Transverse colon (tissue), 4 donors: ENCODE measurements around the gene FOXP1. TPM values are rescaled to one million over a fixed set of nuclear protein-coding genes. Genes with fewer than 3 reads are reported as not detected.

Experiments
- DNase-seq: peaks from one replicate; pipeline ENCODE4 v3.0.0-alpha.2; 2019
- H3K27ac ChIP-seq, 4 donors: fragments of 200-600 bp; sonication (generic); 2 replicates each; pipeline ENCODE4 v1.5.1; 2016 to 2018; ENCODE audit warnings: inconsistent platforms in 4 of 4
- H3K27me3 ChIP-seq: fragments of 200-600 bp; sonication (generic); 2 replicates; pipeline ENCODE4 v1.5.1; 2017; ENCODE audit warnings: inconsistent platforms
- H3K36me3 ChIP-seq, 4 donors: fragments of 200-600 bp; sonication (generic); 2 replicates each; pipeline ENCODE4 v1.5.1; 2017 to 2019; ENCODE audit warnings: inconsistent platforms in 4 of 4
- H3K4me1 ChIP-seq, 4 donors: fragments of 200-600 bp; sonication (generic); 2 replicates each; pipeline ENCODE4 v1.5.1; 2017 to 2020; ENCODE audit warnings: inconsistent platforms in 4 of 4
- H3K4me3 ChIP-seq, 4 donors: fragments of 200-600 bp; sonication (generic); 1 replicate in 1 of 4; 2 replicates in 3 of 4; pipeline versions ENCODE4 v1.5.1 to v1.6.1; 2017 to 2019; ENCODE audit warnings: inconsistent platforms in 4 of 4
- H3K9me3 ChIP-seq, 2 donors: fragments of 200-600 bp; sonication (generic); 2 replicates each; pipeline ENCODE4 v1.5.1; 2017 to 2019; ENCODE audit warnings: inconsistent platforms in 2 of 2
- CTCF ChIP-seq, 5 experiments: fragments of 200-600 bp in 3 of 5; fragments of 450-650 bp in 2 of 5; sonication (generic) in 3 of 5; IDR thresholded peaks; 1 replicate in 2 of 5; 2 replicates in 3 of 5; pipeline ENCODE4 v1.5.1; 2016 to 2017; ENCODE audit warnings: antibody characterized with exemption in 5 of 5, inconsistent platforms in 3 of 5, mild to moderate bottlenecking in 2 of 5, moderate library complexity in 1 of 5
- EP300 ChIP-seq: sonication (generic); formaldehyde crosslinking; IDR thresholded peaks from one replicate; pipeline ENCODE4 v1.6.1; 2017; ENCODE audit warnings: antibody characterized with exemption, low read depth
- POLR2A ChIP-seq: fragments of 450-650 bp; IDR thresholded peaks from one replicate; pipeline ENCODE4 v1.6.1; 2016; ENCODE audit warnings: antibody characterized with exemption, mild to moderate bottlenecking, moderate library complexity
- POLR2AphosphoS5 ChIP-seq, 3 donors: sonication (generic); formaldehyde crosslinking; IDR thresholded peaks; one replicate each; pipeline ENCODE4 v1.6.1; 2016; ENCODE audit warnings: antibody characterized with exemption in 3 of 3
- WGBS, 2 donors: methylation state at CpG; one replicate each; pipeline ENCODE4 v1.1.5; 2018; ENCODE audit warnings: low coverage in 1 of 2; 5-methylcytosine and 5-hydroxymethylcytosine counted together
- in situ Hi-C, 4 donors: fragments of 200-750 bp; cut with MboI; loops; one replicate each; pipeline versions ENCODE4 v1.15.0 to v1.15.1; 2017; ENCODE audit warnings: low sequenced_read_pairs in 3 of 4, low pct_ligation_motif_present in 1 of 4, low pct_unique_long_range_greater_than_20kb in 1 of 4
- intact Hi-C: fragments of 100-400 bp; cut with DNase I; formaldehyde crosslinking; loops from one replicate; pipeline ENCODE4 v1.15.1; 2023; ENCODE audit warnings: low total_unique reads
- total RNA-seq, 4 donors: library from RNA; depleted of rRNA; stranded (reverse); fragments of >200 nt; gene quantifications; one replicate each; pipeline ENCODE4 v1.1.0, GENCODE V29; 2016

FOXP1 gene
- total RNA-seq, 4 donors from 2014 or later: 102 to 260 (median 150) TPM

DNA sequence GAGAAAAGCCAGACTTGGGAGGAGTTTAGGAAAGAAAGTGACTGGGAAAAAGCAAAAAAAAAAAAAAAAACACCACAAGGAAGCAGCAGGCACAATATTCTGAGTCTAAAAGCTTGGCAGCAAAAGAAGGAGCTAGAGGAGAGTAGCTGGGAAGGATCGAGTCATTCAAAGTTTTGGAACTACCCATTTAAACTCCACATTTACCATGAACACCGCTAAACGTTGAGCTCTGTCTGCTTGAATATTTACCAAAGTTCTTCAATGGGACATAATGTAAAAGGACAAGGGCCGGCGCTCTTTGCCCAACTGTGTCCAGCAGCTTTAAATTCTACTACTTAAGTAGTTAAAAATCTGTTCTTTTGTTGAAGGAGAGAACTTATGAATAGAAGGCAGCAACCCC, 481.9 kb downstream of the FOXP1 start:
- H3K4me1 ChIP-seq: peaks cover 12 to 78% (median 36%) of the 10 kb centered on the region in 4 donors
- intact Hi-C loops (no loop called here), in situ Hi-C loops (no loop called here)
- DNase-seq: no peak
- TF ChIP-seq CTCF (IDR thresholded peaks at IDR 0.05) (no peak), POLR2A (no peak), EP300 (no peak), POLR2AphosphoS5 (IDR thresholded peaks at IDR 0.05) (no peak)
- H3K4me3 ChIP-seq: no peak overlapping the region
- no peaks in the 10 kb centered on the region for H3K36me3 ChIP-seq
- peak overlapping the region; percentile 58 to 79 (median 66) for H3K27ac ChIP-seq
- no peaks in the 10 kb centered on the region for H3K9me3 ChIP-seq
- WGBS, 2 donors: 61 to 67% methylated on average over 5 of the region's 5 CpGs
- H3K27me3 ChIP-seq: no peaks in the 10 kb centered on the region

DNA sequence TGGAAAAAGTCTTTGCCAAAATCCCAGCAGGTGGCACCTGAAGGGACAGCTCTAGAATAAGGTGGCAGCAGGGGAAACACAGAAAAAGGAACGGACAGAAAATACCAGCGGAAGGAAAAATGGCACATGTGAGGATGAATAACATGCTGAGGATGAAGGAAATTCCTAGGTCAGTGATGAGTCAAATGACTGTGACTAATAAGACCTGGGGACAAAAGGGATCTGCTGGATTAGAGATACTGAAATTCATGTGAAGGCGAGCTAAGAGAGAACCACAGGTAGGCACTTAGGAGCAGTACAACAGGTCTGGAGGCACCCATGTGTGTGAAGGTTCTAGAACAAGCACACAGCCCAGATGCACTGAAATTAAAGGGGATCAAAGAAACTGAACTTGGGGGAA, 482.5 kb downstream of the FOXP1 start:
- Histone ChIP-seq H3K4me3 (no peak overlapping the region), H3K27ac (peak overlapping the region; percentile 58 to 79 (median 66)), H3K36me3 (no peaks in the 10 kb centered on the region), H3K27me3 (no peaks in the 10 kb centered on the region), H3K4me1 (peaks cover 12 to 75% (median 36%) of the 10 kb centered on the region in 4 donors), H3K9me3 (no peaks in the 10 kb centered on the region)
- WGBS, 2 donors: 79 to 83% methylated on average over 3 of the region's 3 CpGs
- TF ChIP-seq POLR2AphosphoS5 (IDR thresholded peaks at IDR 0.05) (no peak), POLR2A (no peak)
- intact Hi-C loops: no loop called here
- no peak for DNase-seq
- in situ Hi-C loops: no loop called here

GRCh38 chr3:71099997-71100719, 483.4 kb downstream of the FOXP1 start:
- H3K27ac ChIP-seq: peak overlapping the region in 3 of 4 donors; percentile 58 to 79 (median 64)
- no peak for TF ChIP-seq CTCF (IDR thresholded peaks at IDR 0.05)
- no peak for TF ChIP-seq POLR2A
- TF ChIP-seq POLR2AphosphoS5 (IDR thresholded peaks at IDR 0.05): no peak
- TF ChIP-seq EP300: no peak
- in situ Hi-C loops (no loop called here), intact Hi-C loops (no loop called here)
- H3K9me3 ChIP-seq: no peaks in the 10 kb centered on the region
- H3K4me1 ChIP-seq: peaks cover 12 to 70% (median 36%) of the 10 kb centered on the region in 4 donors
- WGBS, 2 donors: 55 to 63% methylated on average over 6 of the region's 6 CpGs
- no peak for DNase-seq
- no peak overlapping the region for H3K4me3 ChIP-seq
- H3K27me3 ChIP-seq: no peaks in the 10 kb centered on the region
- no peaks in the 10 kb centered on the region for H3K36me3 ChIP-seq

- Histone ChIP-seq H3K4me1 (peaks cover 0 to 44% (median 16%) of the 10 kb centered on the region in 4 donors), H3K9me3 (no peaks in the 10 kb centered on the region), H3K4me3 (no peak overlapping the region), H3K27ac (no peak overlapping the region), H3K36me3 (no peaks in the 10 kb centered on the region), H3K27me3 (no peaks in the 10 kb centered on the region)
- intact Hi-C loops (no loop called here), in situ Hi-C loops (no loop called here)
- WGBS, 2 donors: 86% methylated on average over 5 of the region's 5 CpGs; no CpG with 5 or more reads in 1 of the 2 donors
- no peak for DNase-seq
- TF ChIP-seq POLR2AphosphoS5 (IDR thresholded peaks at IDR 0.05) (no peak), EP300 (no peak), POLR2A (no peak), CTCF (IDR thresholded peaks at IDR 0.05) (no peak)
Measured at GRCh38 chr3:71097557-71097956, 486.0 kb downstream of the FOXP1 start.
